DOHH2 (cell line): ENCODE data around the gene ADCY4.

ENCODE experiments used
- H3F3A ChIP-seq: fragments of 200-600 bp; sonication (generic), shearing (Covaris generic); 2 replicates; pipeline ENCODE4 v1.6.0; 2016; ENCODE audit warnings: antibody characterized with exemption, mild to moderate bottlenecking; ENCODE audit not compliant: control insufficient read depth, insufficient read depth
- H3K27ac ChIP-seq: fragments of 200-600 bp; sonication (generic); 2 replicates; pipeline ENCODE4 v1.5.1; 2014; ENCODE audit warnings: low read depth, mild to moderate bottlenecking, low read length, moderate library complexity
- H3K27me3 ChIP-seq: fragments of 200-600 bp; sonication (generic); 2 replicates; pipeline ENCODE4 v1.6.1; 2014; ENCODE audit warnings: mild to moderate bottlenecking, low read length, mixed read lengths; ENCODE audit not compliant: control insufficient read depth
- H3K36me3 ChIP-seq: fragments of 200-600 bp; sonication (generic); 2 replicates; pipeline ENCODE4 v1.6.1; 2014; ENCODE audit warnings: mild to moderate bottlenecking, low read length, moderate library complexity, mixed read lengths; ENCODE audit not compliant: control insufficient read depth
- H3K4me1 ChIP-seq: fragments of 200-600 bp; sonication (generic); 2 replicates; pipeline ENCODE4 v1.6.1; 2014; ENCODE audit warnings: mild to moderate bottlenecking, low read length, mixed read lengths; ENCODE audit not compliant: control insufficient read depth
- H3K4me2 ChIP-seq: fragments of 200-600 bp; sonication (generic); 2 replicates; pipeline ENCODE4 v1.6.0; 2014; ENCODE audit warnings: mild to moderate bottlenecking, low read length, moderate library complexity
- H3K4me3 ChIP-seq: fragments of 200-600 bp; sonication (generic); 2 replicates; pipeline ENCODE4 v1.5.1; 2014; ENCODE audit warnings: mild to moderate bottlenecking, low read length, mixed read lengths
- H3K79me2 ChIP-seq: fragments of 200-600 bp; sonication (generic); 2 replicates; pipeline ENCODE4 v1.6.1; 2014; ENCODE audit warnings: mild to moderate bottlenecking, low read length, mixed read lengths; ENCODE audit not compliant: control insufficient read depth
- H3K9me2 ChIP-seq: fragments of 200-600 bp; sonication (generic); replicated peaks from 2 replicates; pipeline ENCODE4 v1.6.1; 2014; ENCODE audit warnings: mild to moderate bottlenecking, low read length, mixed read lengths; ENCODE audit not compliant: control insufficient read depth
- H3K9me3 ChIP-seq: fragments of 200-600 bp; sonication (generic); 2 replicates; pipeline ENCODE4 v1.6.1; 2014; ENCODE audit warnings: antibody characterized with exemption, low read length, mixed read lengths; ENCODE audit not compliant: control insufficient read depth, insufficient read depth
- H4K20me1 ChIP-seq: fragments of 200-600 bp; sonication (generic); 2 replicates; pipeline ENCODE4 v1.6.0; 2014; ENCODE audit warnings: low read depth, mild to moderate bottlenecking, antibody characterized with exemption, low read length, moderate library complexity; ENCODE audit not compliant: control insufficient read depth, insufficient read depth
- CTCF ChIP-seq: fragments of 200-600 bp; sonication (generic); IDR thresholded peaks from one replicate; pipeline ENCODE4 v1.5.1; 2014; ENCODE audit warnings: antibody characterized with exemption, mild to moderate bottlenecking, low read depth, low read length; ENCODE audit not compliant: poor library complexity, severe bottlenecking
- EZH2phosphoT487 ChIP-seq: fragments of 200-600 bp; sonication (generic); IDR thresholded peaks from 2 replicates; pipeline ENCODE4 v1.6.1; 2017; ENCODE audit warnings: borderline replicate concordance, mild to moderate bottlenecking, antibody characterized with exemption, low read length, moderate library complexity, mixed read lengths

ADCY4 gene

GRCh38 chr14:24334431-24335291 lies at the start of gene ADCY4:
ADCY4 (minus strand) TSS chr14:24335071; CDS start chr14:24334652, 419 bp downstream.
- H3F3A ChIP-seq = no peaks in the 10 kb centered on the region; the same call in 1 of the 2 replicates
- peak within 1 kb of the TSS; percentile 66 for H3K4me3 ChIP-seq
- no peaks in the 10 kb centered on the region for H4K20me1 ChIP-seq
- H3K36me3 ChIP-seq = no peaks in the 10 kb centered on the region
- peaks cover 37% of the 10 kb centered on the region for H3K4me1 ChIP-seq
- peaks cover 19% of the 10 kb centered on the region for H3K27me3 ChIP-seq
- H3K9me2 ChIP-seq = no peaks in the 10 kb centered on the region
- H3K9me3 ChIP-seq = no peaks in the 10 kb centered on the region
- TF ChIP-seq CTCF (no peak), EZH2phosphoT487 (no peak)
- no peaks in the 10 kb centered on the region for H3K79me2 ChIP-seq
- no peak within 1 kb of the TSS for H3K27ac ChIP-seq
- H3K4me2 ChIP-seq = peak within 1 kb of the TSS; percentile 83

DNA sequence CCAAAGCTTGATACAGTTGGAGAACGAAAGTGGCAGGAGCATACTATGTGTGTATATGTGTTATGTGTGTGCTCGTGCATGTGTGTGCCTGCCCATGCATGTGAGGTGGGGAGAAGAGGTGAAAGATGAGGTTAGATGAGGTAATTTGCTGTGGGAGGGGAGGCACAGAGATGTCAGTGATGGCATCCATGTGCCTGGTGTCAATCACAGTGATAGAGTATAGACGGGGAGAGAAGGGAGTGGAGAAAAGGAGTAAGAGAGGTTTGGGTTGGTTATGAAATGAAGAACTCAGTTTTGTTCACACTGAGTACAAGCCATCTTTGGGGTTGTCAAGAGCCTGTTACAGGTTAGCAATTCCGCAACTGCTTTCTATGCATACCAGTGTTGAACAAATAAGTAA lies 49.3 kb upstream of the ADCY4 start:
- Histone ChIP-seq H3K79me2 (no peaks in the 10 kb centered on the region), H3K4me3 (no peak overlapping the region), H3K4me2 (no peak overlapping the region), H4K20me1 (no peaks in the 10 kb centered on the region), H3K4me1 (no peaks in the 10 kb centered on the region), H3F3A (no peaks in the 10 kb centered on the region), H3K36me3 (no peaks in the 10 kb centered on the region), H3K9me2 (no peaks in the 10 kb centered on the region), H3K9me3 (no peaks in the 10 kb centered on the region), H3K27me3 (peaks cover 18% of the 10 kb centered on the region), H3K27ac (no peak overlapping the region)
- TF ChIP-seq CTCF (no peak), EZH2phosphoT487 (no peak)

DNA sequence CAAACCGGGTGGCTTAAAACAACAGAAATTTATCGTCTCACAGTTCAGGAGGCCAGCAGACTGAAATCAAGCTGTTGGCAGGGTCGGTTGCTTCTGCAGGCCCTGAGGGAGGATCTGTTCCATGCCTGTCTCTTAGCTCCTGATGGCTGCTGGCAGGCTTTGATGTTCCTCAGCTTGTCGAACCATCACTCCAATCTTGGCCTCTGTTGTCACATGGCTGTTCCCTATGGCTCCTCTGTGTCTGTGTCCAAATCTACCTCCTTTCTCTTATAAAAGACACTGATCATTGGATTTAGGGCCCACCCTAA lies 47.1 kb upstream of the ADCY4 start:
- H3K79me2 ChIP-seq = no peaks in the 10 kb centered on the region
- H3K4me2 ChIP-seq = no peak overlapping the region
- no peaks in the 10 kb centered on the region for H3K4me1 ChIP-seq
- no peaks in the 10 kb centered on the region for H3K9me2 ChIP-seq
- TF ChIP-seq CTCF (no peak), EZH2phosphoT487 (no peak)
- H3F3A ChIP-seq = no peaks in the 10 kb centered on the region
- no peaks in the 10 kb centered on the region; the same call in 1 of the 2 replicates for H3K36me3 ChIP-seq
- no peak overlapping the region for H3K27ac ChIP-seq
- H3K4me3 ChIP-seq = no peak overlapping the region
- H4K20me1 ChIP-seq = no peaks in the 10 kb centered on the region
- no peaks in the 10 kb centered on the region for H3K9me3 ChIP-seq
- peaks cover 8% of the 10 kb centered on the region; the same call in 1 of the 2 replicates for H3K27me3 ChIP-seq
